ENCODE data around the gene NVL.
"Not testable (repeated sequence)": the region's sequence is repeated elsewhere in the genome, so short reads cannot be mapped to it uniquely, and the experiment has no call there.

GRCh38 chr1:224340453-224341384 lies 10.7 kb upstream of the NVL start:
- not testable (repeated sequence) for TF ChIP-seq CTCF (conservative IDR thresholded peaks at IDR 0.05; ENCODE audit: low read depth, low read length); RAD21 (IDR thresholded peaks at IDR 0.05; ENCODE audit: low read length); CHD1 (IDR thresholded peaks at IDR 0.05; ENCODE audit: low read depth, low read length); SMC3 (IDR thresholded peaks at IDR 0.05; ENCODE audit: low read depth, low read length); CEBPB (IDR thresholded peaks at IDR 0.05; ENCODE audit: low read depth, low read length)

Measured in IMR-90 (cell line).